Peyer's patch (tissue), 4 donors: Measurements from ENCODE around the gene DDX46.

Experiments used
- CTCF ChIP-seq, 6 experiments: fragments of 450-650 bp in 4 of 6; fragments of 200-600 bp in 2 of 6; sonication (generic) in 1 of 6; IDR thresholded peaks; one replicate each; pipeline ENCODE4 v1.5.1; 2017 to 2019; ENCODE audit warnings: antibody characterized with exemption in 6 of 6, mild to moderate bottlenecking in 3 of 6, moderate library complexity in 1 of 6
- POLR2A ChIP-seq, 2 donors: fragments of 450-650 bp; IDR thresholded peaks; one replicate each; pipeline ENCODE4 v1.5.1; 2017; ENCODE audit warnings: antibody characterized with exemption in 2 of 2, mild to moderate bottlenecking in 2 of 2, moderate library complexity in 2 of 2

- TF ChIP-seq POLR2A (IDR thresholded peaks at IDR 0.05) (no peak), CTCF (IDR thresholded peaks at IDR 0.05) (no peak)
Observed at GRCh38 chr5:134877159-134877558, 118.6 kb downstream of the DDX46 start.
